GM21737 (cell line): Measurements from ENCODE around the gene NPHP4.

ENCODE experiments used
- ATAC-seq: cut with Tn5 transposase; IDR thresholded peaks from one replicate; pipeline ENCODE4 v1.9.1; 2021; ENCODE audit warnings: mild to moderate bottlenecking, moderate library complexity; ENCODE audit not compliant: unreplicated experiment

NPHP4 gene

GRCh38 chr1:6005276-6005917 is 13.2 kb upstream of the NPHP4 start:
- no peak for ATAC-seq

- ATAC-seq = no peak
Observed at GRCh38 chr1:6004412-6005123, 12.3 kb upstream of the NPHP4 start.

- ATAC-seq = no peak
Observed at GRCh38 chr1:6003568-6004411, 11.6 kb upstream of the NPHP4 start.

GRCh38 chr1:6002714-6003501 is 10.7 kb upstream of the NPHP4 start:
- ATAC-seq = no peak

GRCh38 chr1:6001992-6002576 is 9.9 kb upstream of the NPHP4 start:
- ATAC-seq = no peak

GRCh38 chr1:6000444-6001288 is 8.4 kb upstream of the NPHP4 start:
- ATAC-seq = no peak

- ATAC-seq = no peak
Observed at GRCh38 chr1:5999711-6000443, 7.7 kb upstream of the NPHP4 start.

- ATAC-seq = no peak
Observed at GRCh38 chr1:5998906-5999301, 6.7 kb upstream of the NPHP4 start.

- no peak for ATAC-seq
Observed at GRCh38 chr1:5998051-5998905, 6.1 kb upstream of the NPHP4 start.

- no peak for ATAC-seq
Observed at GRCh38 chr1:5997316-5997715, 5.1 kb upstream of the NPHP4 start.

GRCh38 chr1:5996641-5997270 is 4.5 kb upstream of the NPHP4 start:
- ATAC-seq = no peak

- no peak for ATAC-seq
Observed at GRCh38 chr1:5995871-5996630, 3.8 kb upstream of the NPHP4 start.

- ATAC-seq = no peak
Observed at GRCh38 chr1:5994713-5995621, 2.7 kb upstream of the NPHP4 start.

GRCh38 chr1:5993556-5994491 is 1.6 kb upstream of the NPHP4 start:
- ATAC-seq = no peak
